ENCODE data around the gene HSD11B2.

HSD11B2 gene

GRCh38 chr16:67435758-67436164 lies 4.8 kb downstream of the HSD11B2 start:
- DNase-seq (ENCODE audit: low spot score), result no peak

DNA sequence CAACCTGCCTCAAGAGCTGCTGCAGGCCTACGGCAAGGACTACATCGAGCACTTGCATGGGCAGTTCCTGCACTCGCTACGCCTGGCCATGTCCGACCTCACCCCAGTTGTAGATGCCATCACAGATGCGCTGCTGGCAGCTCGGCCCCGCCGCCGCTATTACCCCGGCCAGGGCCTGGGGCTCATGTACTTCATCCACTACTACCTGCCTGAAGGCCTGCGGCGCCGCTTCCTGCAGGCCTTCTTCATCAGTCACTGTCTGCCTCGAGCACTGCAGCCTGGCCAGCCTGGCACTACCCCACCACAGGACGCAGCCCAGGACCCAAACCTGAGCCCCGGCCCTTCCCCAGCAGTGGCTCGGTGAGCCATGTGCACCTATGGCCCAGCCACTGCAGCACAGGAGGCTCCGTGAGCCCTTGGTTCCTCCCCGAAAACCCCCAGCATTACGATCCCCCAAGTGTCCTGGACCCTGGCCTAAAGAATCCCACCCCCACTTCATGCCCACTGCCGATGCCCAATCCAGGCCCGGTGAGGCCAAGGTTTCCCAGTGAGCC lies 5.8 kb downstream of the HSD11B2 start:
- no peak for DNase-seq (ENCODE audit: low spot score)

- no peak for DNase-seq (ENCODE audit: low spot score)
These were observed 6.6 kb downstream of the HSD11B2 start for GRCh38 chr16:67437513-67437912.

GRCh38 chr16:67438098-67438791 lies 7.3 kb downstream of the HSD11B2 start:
- DNase-seq (ENCODE audit: low spot score), result no peak

GRCh38 chr16:67438824-67439393 lies 8.0 kb downstream of the HSD11B2 start:
- no peak for DNase-seq (ENCODE audit: low spot score)

DNA sequence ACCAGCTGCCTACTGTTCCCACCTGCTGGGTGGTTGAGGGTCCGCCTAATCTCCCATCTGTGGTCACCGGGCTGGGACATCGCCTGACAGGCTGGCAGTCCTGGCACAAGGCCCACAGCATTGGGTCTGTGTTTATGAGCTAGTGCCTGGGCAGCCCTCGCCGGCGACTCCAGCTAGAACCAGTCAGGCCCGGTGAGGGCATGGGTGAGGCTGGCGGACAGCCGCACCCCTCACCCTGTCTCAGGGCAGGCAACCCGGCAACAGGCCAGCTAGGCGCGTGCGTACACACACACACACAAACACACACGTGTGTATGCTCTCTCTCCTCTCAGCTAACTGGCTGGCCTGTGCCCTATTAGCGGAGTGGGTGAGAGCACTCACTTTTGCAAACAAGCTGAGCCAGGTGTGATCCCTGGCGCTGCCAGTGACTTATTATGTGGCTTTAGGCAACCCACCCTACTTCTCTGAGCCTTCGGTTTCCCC lies 10.4 kb downstream of the HSD11B2 start:
- no peak for DNase-seq (ENCODE audit: low spot score)

- no peak for DNase-seq (ENCODE audit: low spot score)
These were observed 11.0 kb downstream of the HSD11B2 start for GRCh38 chr16:67441907-67442306.

DNA sequence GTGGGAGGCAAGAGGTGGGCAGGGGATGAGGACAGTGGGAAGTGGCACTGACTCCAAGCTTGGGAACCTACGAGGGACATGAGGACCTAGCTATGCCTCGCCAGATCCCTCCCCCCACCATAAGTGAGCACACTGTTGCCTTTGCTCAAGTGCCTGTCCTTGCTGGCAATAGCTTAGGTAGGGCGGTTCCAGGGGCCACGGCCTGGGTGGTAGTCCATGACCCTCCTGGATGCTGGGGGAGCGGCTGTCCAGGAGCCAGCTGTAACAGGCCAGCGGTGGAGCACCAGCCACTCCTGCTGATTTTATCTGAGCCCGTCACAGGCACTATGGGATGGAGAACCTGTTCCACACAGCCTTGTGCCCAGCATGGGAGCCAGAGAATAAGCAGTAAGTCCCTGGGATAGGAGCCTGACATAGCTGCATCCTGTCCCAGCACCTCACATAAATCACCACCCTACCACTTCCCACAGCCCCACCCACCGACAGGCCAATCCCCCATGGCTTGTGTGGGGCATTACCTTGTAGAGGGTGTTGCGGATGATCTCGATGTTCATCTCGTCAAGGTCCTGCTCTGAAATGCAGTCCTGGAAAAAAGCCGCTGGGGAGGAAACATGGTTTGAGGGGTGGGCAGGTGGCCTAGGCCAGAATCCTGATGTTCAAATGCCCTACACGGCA lies 11.8 kb downstream of the HSD11B2 start:
- no peak for DNase-seq (ENCODE audit: low spot score)

DNA sequence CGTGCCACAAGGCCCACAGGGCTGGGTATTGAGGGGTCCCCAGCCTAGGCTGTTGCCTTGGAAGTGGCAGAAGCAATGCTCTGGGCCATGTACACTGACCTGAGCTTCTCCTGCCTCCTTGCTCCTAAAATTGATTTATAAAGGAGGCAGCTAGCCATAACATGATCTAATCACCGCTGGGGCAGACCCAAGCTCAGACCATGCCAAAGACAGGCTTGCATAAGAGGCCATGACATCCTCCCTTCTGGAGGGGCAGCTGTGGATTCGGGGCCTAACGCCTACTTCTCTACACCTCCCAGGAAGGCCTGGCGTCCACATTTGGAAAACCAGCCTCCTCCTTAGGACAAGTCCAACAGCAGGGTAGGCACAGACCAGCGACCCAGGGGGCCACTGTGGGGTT lies 12.3 kb downstream of the HSD11B2 start:
- DNase-seq (ENCODE audit: low spot score), result no peak

- DNase-seq (ENCODE audit: low spot score), result no peak
These were observed 13.6 kb downstream of the HSD11B2 start for GRCh38 chr16:67444259-67445125.

- DNase-seq (ENCODE audit: low spot score), result no peak
These were observed 14.2 kb downstream of the HSD11B2 start for GRCh38 chr16:67445126-67445426.

DNA sequence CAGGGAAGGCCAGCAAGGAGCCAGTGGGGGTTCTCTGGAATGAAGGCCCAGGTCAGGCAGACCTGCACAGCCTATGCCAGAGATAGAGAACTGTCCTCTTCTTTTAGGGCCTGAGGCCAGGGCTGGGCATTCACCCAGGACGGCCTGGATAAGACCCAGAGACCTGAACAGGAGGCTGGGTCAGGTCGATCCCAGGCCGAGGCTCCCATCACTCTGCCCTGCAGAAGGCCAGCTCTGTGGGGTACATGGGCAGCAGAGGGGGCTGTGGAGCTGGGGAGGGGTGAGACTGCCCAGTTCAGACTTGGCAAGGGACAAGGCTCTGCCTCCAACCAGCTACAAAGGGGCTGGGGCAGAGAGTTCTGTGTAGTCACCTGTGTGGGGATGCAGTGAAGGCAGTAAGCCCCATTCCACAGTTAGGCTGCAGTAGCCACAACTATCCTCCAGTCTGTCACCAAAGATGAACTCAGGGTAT lies 14.6 kb downstream of the HSD11B2 start:
- no peak for DNase-seq (ENCODE audit: low spot score)

- DNase-seq (ENCODE audit: low spot score), result no peak
These were observed 15.3 kb downstream of the HSD11B2 start for GRCh38 chr16:67445913-67446907.

DNA sequence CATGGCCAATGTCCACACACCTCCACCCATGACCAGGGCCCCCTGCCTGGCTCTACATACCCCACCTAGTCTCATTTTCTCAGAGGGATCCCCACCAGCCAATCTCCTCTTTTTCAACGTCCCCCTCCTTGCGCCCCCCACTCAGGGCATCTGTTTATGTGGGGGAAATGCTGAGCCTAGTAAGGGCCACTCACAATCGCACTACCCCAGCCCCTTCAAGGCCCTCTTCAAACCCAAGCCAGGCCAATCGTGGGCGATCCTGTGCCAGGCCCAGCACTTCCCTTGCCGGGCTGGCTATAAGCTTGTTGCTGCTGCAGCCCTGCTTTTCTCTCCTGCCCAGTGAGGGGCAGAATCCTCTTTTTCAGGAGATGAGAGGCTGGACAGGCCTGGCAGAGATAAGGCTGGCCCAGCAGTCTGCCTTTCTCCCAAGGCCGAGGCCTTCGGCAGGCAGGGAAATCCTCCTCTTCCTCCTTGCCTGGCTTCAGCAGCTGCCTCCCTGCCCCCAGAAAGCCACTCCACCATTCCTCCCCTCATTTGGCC lies 16.1 kb downstream of the HSD11B2 start:
- DNase-seq (ENCODE audit: low spot score), result no peak

DNA sequence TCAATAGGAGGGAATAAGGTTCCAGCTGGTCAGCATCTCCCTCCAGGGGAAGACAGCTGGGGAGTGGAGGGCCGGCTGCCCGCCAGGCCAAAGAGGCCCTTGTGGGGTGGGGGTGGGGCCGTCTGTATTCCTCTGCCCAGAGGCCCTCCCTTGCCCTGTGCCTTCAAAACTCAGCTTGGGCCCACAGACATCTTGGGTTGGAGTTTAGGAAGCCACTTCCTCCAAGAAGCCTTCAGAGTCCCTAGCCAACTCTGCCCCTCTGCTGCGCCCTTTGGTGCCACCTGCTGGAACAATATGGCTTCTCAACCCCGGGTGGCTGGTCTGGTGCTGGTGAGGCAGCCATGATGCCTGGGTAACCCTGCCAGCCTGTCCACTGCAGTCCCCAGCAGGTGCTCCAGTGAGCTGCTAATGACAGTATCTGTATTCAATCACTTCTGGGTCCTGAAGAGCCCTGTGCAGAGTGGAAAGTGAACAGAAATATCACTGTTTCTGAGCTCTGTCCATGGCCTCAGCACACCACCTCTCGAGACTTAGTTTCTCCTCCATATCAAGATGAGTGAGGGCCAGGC lies 16.7 kb downstream of the HSD11B2 start:
- peak; percentile 49 for DNase-seq (ENCODE audit: low spot score)

DNA sequence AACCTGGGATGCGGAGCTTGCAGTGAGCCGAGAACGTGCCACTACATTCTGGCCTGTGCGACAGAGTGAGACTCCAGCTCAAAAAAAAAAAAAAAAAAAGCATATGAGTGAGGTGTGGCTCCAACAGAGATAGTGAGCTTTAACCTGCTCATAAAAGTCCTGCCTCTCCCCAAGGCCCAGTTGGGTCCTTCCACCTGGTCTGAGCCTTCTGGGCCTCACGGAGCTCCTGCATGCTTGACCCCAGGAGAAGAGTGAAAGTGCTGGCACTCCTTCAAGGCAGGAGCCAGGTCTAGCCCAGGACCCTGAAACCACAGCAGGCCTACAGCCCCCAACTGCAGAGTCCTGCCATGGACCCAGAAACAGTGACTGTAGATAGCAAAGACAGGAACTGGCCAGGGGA lies 17.7 kb downstream of the HSD11B2 start:
- no peak for DNase-seq (ENCODE audit: low spot score)

- no peak for DNase-seq (ENCODE audit: low spot score)
These were observed 18.4 kb downstream of the HSD11B2 start for GRCh38 chr16:67449336-67449735.

- no peak for DNase-seq (ENCODE audit: low spot score)
These were observed 18.8 kb downstream of the HSD11B2 start for GRCh38 chr16:67449739-67450138.

GRCh38 chr16:67451061-67451703 lies 20.3 kb downstream of the HSD11B2 start:
- DNase-seq (ENCODE audit: low spot score), result no peak
